Astrocyte of the cerebellum (primary cell): ENCODE results near the gene FPGT.
"Not testable (repeated sequence)": the region's sequence is repeated elsewhere in the genome, so short reads cannot be mapped to it uniquely, and the experiment has no call there.

ENCODE experiments used
- DNase-seq: peaks from one replicate; pipeline ENCODE4 v3.0.0-alpha.2; 2011; ENCODE audit warnings: low read depth
- H3K4me3 ChIP-seq: 2 replicates; pipeline ENCODE4 v1.5.1; 2011; ENCODE audit warnings: mild to moderate bottlenecking, low read depth, low read length, moderate library complexity
- CTCF ChIP-seq: IDR thresholded peaks from 2 replicates; pipeline ENCODE4 v1.5.1; 2012; ENCODE audit warnings: low read length, low read depth, moderate library complexity, mild to moderate bottlenecking; ENCODE audit errors: missing control alignments
- in situ Hi-C: cut with HindIII; loops from 2 replicates; pipeline ENCODE4 v1.10.0; 2017; ENCODE audit warnings: low sequenced_read_pairs

The FPGT gene

GRCh38 chr1:74197657-74198552 lies at the start of gene FPGT, which contains the start of gene LRRIQ3:
TSS of gene FPGT (plus strand) at chr1:74198242. CDS start at chr1:74198279, 37 bp downstream.
TSS of gene LRRIQ3 (minus strand) at chr1:74198176. CDS start at chr1:74183684, 14,492 bp downstream.
- no peak for TF ChIP-seq CTCF
- H3K4me3 ChIP-seq = peak within 1 kb of the TSS; percentile 77
- in situ Hi-C loops = no loop called here
- peak; percentile 83 for DNase-seq

GRCh38 chr1:74160046-74160445 lies 38.0 kb upstream of the FPGT start:
- H3K4me3 ChIP-seq = no peak overlapping the region
- no peak for DNase-seq
- in situ Hi-C loops = no loop called here
- no peak for TF ChIP-seq CTCF

- H3K4me3 ChIP-seq = no peak overlapping the region
- in situ Hi-C loops = no loop called here
- no peak for TF ChIP-seq CTCF
- no peak for DNase-seq
These were observed 36.5 kb upstream of the FPGT start for GRCh38 chr1:74161497-74161896.

- TF ChIP-seq CTCF = no peak
- no peak for DNase-seq
- H3K4me3 ChIP-seq = no peak overlapping the region
- in situ Hi-C loops = no loop called here
These were observed 35.7 kb upstream of the FPGT start for GRCh38 chr1:74162333-74162732.

GRCh38 chr1:74174423-74174822 lies 23.6 kb upstream of the FPGT start:
- in situ Hi-C loops, H3K4me3 ChIP-seq, DNase-seq: not testable (repeated sequence)

- DNase-seq = no peak
- no peak for TF ChIP-seq CTCF
- in situ Hi-C loops = no loop called here
- H3K4me3 ChIP-seq = no peak overlapping the region
These were observed 17.6 kb upstream of the FPGT start for GRCh38 chr1:74180490-74180889.

GRCh38 chr1:74193908-74194307 lies 4.1 kb upstream of the FPGT start:
- H3K4me3 ChIP-seq = no peak overlapping the region
- TF ChIP-seq CTCF = no peak
- in situ Hi-C loops = no loop called here
- peak; percentile 1 for DNase-seq
